ENCODE data around the gene RAB3IP.
"Not testable (repeated sequence)": the region's sequence is repeated elsewhere in the genome, so short reads cannot be mapped to it uniquely, and the experiment has no call there.

The RAB3IP gene

GRCh38 chr12:69836015-69836414 is 97.4 kb downstream of the RAB3IP start:
- no peak for DNase-seq

- no peak for DNase-seq
Measured at GRCh38 chr12:69837191-69837590, 98.5 kb downstream of the RAB3IP start.

GRCh38 chr12:69837657-69838415 is 99.2 kb downstream of the RAB3IP start:
- no peak for DNase-seq

- DNase-seq: no peak
Measured at GRCh38 chr12:69840727-69841126, 102.1 kb downstream of the RAB3IP start.

GRCh38 chr12:69843608-69844007 is 104.9 kb downstream of the RAB3IP start:
- no peak for DNase-seq

GRCh38 chr12:69844416-69844815 is 105.8 kb downstream of the RAB3IP start:
- no peak for DNase-seq

GRCh38 chr12:69844836-69845235 is 106.2 kb downstream of the RAB3IP start:
- DNase-seq: no peak

- DNase-seq: no peak
Measured at GRCh38 chr12:69846976-69847375, 108.3 kb downstream of the RAB3IP start.

- peak; percentile 59 for DNase-seq
Measured at GRCh38 chr12:69851976-69852375, 113.3 kb downstream of the RAB3IP start.

GRCh38 chr12:69853176-69853961 is 114.7 kb downstream of the RAB3IP start:
- not testable (repeated sequence) for DNase-seq

GRCh38 chr12:69866698-69867097 is 128.0 kb downstream of the RAB3IP start:
- no peak for DNase-seq

- no peak for DNase-seq
Measured at GRCh38 chr12:69868695-69869094, 130.0 kb downstream of the RAB3IP start.

- peak; percentile 10 for DNase-seq
Measured at GRCh38 chr12:69872804-69873203, 134.1 kb downstream of the RAB3IP start.

All from fibroblast of skin of abdomen (primary cell).